Measurements from ENCODE around the gene PTGFRN. TPM values are rescaled to one million over a fixed set of nuclear protein-coding genes. Genes with fewer than 3 reads are reported as not detected.

The PTGFRN gene
- total and polyA plus RNA-seq, 9 of the 15 experiments (the other 6 are each of a cell fraction or from before 2014, with no cell fraction given), result 17.3 to 33.1 (median 25.7) TPM

DNA sequence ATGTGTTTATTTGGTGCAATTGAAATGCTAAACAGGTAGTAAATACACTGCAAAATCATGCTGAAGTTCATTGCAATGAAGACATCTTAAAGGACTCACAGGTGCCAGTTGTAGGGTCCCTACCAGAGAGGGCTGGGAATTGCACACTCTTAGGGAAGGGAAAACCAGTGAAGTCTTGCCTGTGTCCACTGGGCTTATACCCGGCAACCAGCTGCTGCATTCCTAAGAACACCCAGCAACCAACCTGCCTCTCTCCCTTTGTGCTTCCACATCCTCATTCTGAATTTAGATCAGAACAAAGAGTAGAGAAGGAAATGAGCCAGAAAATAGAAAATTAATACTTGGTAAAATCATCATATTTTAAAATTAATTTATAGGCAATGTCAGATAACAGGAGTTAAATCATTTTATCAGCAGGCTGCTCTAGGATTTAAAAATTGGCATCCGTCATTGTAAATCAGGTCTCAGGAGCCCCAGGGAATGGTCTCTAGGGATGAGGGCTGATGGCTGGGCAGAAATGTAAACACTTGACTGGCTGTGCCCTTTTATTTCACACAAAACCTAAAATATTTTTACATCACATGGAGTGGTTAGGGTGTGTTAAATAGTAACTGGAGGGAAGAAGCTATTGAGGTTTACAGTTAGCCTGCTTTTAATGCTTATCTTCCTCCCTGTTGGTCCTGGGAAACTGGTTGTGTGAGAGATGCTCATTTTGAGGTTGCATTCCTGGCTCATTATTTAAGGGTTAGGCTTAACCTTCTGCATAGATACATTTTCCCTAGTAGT is 31.3 kb downstream of the PTGFRN start:
- POLR2A ChIA-PET, result interaction anchor here (0.6 to 1.4 kb wide), 3 partner anchors 9 to 12 kb away, joined by 3 to 6 read pairs (median 4); no protein-coding TSS in a partner anchor
- H3K4me2 ChIP-seq (ENCODE audit: insufficient read depth, low read length), result no peak overlapping the region

DNA sequence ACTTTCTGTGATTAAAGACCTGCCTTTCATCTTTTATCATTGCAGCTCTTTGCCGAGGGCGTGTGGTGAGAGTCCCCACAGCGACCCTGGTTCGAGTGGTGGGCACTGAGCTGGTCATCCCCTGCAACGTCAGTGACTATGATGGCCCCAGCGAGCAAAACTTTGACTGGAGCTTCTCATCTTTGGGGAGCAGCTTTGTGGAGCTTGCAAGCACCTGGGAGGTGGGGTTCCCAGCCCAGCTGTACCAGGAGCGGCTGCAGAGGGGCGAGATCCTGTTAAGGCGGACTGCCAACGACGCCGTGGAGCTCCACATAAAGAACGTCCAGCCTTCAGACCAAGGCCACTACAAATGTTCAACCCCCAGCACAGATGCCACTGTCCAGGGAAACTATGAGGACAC is 32.0 kb downstream of the PTGFRN start:
- intact Hi-C loops (cut with micrococcal nuclease), result no loop called here
- no peaks in the 10 kb centered on the region; the same call in 1 of the 2 replicates for H4K20me1 ChIP-seq (replicated peaks; ENCODE audit: control insufficient read depth, insufficient read depth, low read length)
- H3K9me1 ChIP-seq (ENCODE audit: control insufficient read depth, insufficient read depth, low read length), result no peaks in the 10 kb centered on the region
- DNase-seq (ENCODE audit: extremely low read depth in 1 of 4, low spot score in 3 of 4) (no peak), FAIRE-seq (no peak), ATAC-seq (no peak)
- no TSS peak for BruUV-seq (replicated peaks)
- in situ Hi-C loops (cut with MboI), result no loop called here
- H3K79me2 ChIP-seq (ENCODE audit: control insufficient read depth, insufficient read depth, low read length), result no peaks in the 10 kb centered on the region
- 87% methylated on average over 13 of the region's 13 CpGs for WGBS (ENCODE audit: insufficient coverage, low coverage, missing lambda C conversion rate)
- H3K9me3 ChIP-seq (replicated peaks; ENCODE audit: control insufficient read depth, insufficient read depth, low read depth, low read length), result no peaks in the 10 kb centered on the region
- H3K9ac ChIP-seq (ENCODE audit: insufficient read depth in 1 of 2, low read depth in 2 of 2, low read length in 2 of 2), result 0 out of 4 replicates have a peak overlapping the region, but pooled peaks of 1 of the 2 experiments have one; percentile 11
- no peak overlapping the region for H3K4me3 ChIP-seq
- POLR2A ChIA-PET, result interaction anchor here (1.4 kb wide), 1 partner anchor 10 kb away, joined by 6 read pairs; no protein-coding TSS in a partner anchor
- H3K36me3 ChIP-seq (ENCODE audit: control insufficient read depth, insufficient read depth, low read length), result peaks cover 37% of the 10 kb centered on the region
- H3K4me2 ChIP-seq (ENCODE audit: insufficient read depth, low read length), result no peak overlapping the region
- H3K27me3 ChIP-seq (ENCODE audit: control insufficient read depth in 2 of 2, insufficient read depth in 2 of 2, low read length in 2 of 2), result no peaks in the 10 kb centered on the region
- CTCF ChIA-PET (ENCODE audit: low intra/inter-chr PET ratio), result no interaction called here
- no peaks in the 10 kb centered on the region for H3K4me1 ChIP-seq (replicated peaks in 1 of 2; ENCODE audit: control insufficient read depth in 2 of 2, insufficient read depth in 2 of 2, low read length in 2 of 2)
- H3K27ac ChIP-seq (ENCODE audit: extremely low read depth, low read depth, low read length), result no peak overlapping the region
- no peak overlapping the region for H2AFZ ChIP-seq (ENCODE audit: low read depth, low read length)
- TF ChIP-seq RFX5 (IDR thresholded peaks at IDR 0.05; ENCODE audit: low read depth, low read length), result no peak
- TF ChIP-seq, protein P1, sequence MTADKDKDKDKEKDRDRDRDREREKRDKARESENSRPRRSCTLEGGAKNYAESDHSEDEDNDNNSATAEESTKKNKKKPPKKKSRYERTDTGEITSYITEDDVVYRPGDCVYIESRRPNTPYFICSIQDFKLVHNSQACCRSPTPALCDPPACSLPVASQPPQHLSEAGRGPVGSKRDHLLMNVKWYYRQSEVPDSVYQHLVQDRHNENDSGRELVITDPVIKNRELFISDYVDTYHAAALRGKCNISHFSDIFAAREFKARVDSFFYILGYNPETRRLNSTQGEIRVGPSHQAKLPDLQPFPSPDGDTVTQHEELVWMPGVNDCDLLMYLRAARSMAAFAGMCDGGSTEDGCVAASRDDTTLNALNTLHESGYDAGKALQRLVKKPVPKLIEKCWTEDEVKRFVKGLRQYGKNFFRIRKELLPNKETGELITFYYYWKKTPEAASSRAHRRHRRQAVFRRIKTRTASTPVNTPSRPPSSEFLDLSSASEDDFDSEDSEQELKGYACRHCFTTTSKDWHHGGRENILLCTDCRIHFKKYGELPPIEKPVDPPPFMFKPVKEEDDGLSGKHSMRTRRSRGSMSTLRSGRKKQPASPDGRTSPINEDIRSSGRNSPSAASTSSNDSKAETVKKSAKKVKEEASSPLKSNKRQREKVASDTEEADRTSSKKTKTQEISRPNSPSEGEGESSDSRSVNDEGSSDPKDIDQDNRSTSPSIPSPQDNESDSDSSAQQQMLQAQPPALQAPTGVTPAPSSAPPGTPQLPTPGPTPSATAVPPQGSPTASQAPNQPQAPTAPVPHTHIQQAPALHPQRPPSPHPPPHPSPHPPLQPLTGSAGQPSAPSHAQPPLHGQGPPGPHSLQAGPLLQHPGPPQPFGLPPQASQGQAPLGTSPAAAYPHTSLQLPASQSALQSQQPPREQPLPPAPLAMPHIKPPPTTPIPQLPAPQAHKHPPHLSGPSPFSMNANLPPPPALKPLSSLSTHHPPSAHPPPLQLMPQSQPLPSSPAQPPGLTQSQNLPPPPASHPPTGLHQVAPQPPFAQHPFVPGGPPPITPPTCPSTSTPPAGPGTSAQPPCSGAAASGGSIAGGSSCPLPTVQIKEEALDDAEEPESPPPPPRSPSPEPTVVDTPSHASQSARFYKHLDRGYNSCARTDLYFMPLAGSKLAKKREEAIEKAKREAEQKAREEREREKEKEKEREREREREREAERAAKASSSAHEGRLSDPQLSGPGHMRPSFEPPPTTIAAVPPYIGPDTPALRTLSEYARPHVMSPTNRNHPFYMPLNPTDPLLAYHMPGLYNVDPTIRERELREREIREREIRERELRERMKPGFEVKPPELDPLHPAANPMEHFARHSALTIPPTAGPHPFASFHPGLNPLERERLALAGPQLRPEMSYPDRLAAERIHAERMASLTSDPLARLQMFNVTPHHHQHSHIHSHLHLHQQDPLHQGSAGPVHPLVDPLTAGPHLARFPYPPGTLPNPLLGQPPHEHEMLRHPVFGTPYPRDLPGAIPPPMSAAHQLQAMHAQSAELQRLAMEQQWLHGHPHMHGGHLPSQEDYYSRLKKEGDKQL (CRISPR knock-in tag; IDR thresholded peaks at IDR 0.05; ENCODE audit: borderline replicate concordance), result no peak
- no peak for TF ChIP-seq MEF2A (IDR thresholded peaks at IDR 0.05; ENCODE audit: control insufficient read depth, low read depth, low read length)
- no peak for TF ChIP-seq YBX1 (IDR thresholded peaks at IDR 0.05)
- no peak for TF ChIP-seq USF1 (CRISPR knock-in tag; IDR thresholded peaks at IDR 0.05)

More for the DNA sequence above, 31.3 kb downstream of the PTGFRN start:
- in situ Hi-C loops (cut with MboI) (no loop called here), intact Hi-C loops (cut with micrococcal nuclease) (no loop called here)
- ATAC-seq (no peak), DNase-seq (ENCODE audit: extremely low read depth in 1 of 4, low spot score in 3 of 4) (no peak), FAIRE-seq (no peak)
- Histone ChIP-seq H3K27ac (ENCODE audit: extremely low read depth, low read depth, low read length) (no peak overlapping the region), H4K20me1 (replicated peaks; ENCODE audit: control insufficient read depth, insufficient read depth, low read length) (no peaks in the 10 kb centered on the region; the same call in 1 of the 2 replicates), H3K27me3 (ENCODE audit: control insufficient read depth in 2 of 2, insufficient read depth in 2 of 2, low read length in 2 of 2) (no peaks in the 10 kb centered on the region), H3K79me2 (ENCODE audit: control insufficient read depth, insufficient read depth, low read length) (no peaks in the 10 kb centered on the region), H3K4me1 (replicated peaks in 1 of 2; ENCODE audit: control insufficient read depth in 2 of 2, insufficient read depth in 2 of 2, low read length in 2 of 2) (no peaks in the 10 kb centered on the region), H3K9me1 (ENCODE audit: control insufficient read depth, insufficient read depth, low read length) (no peaks in the 10 kb centered on the region), H3K4me3 (no peak overlapping the region), H3K36me3 (ENCODE audit: control insufficient read depth, insufficient read depth, low read length) (peaks cover 32% of the 10 kb centered on the region; the same call in 2 of the 3 replicates), H3K9me3 (replicated peaks; ENCODE audit: control insufficient read depth, insufficient read depth, low read depth, low read length) (no peaks in the 10 kb centered on the region), H3K9ac (ENCODE audit: insufficient read depth in 1 of 2, low read depth in 2 of 2, low read length in 2 of 2) (no peak overlapping the region), H2AFZ (ENCODE audit: low read depth, low read length) (no peak overlapping the region)
- no TSS peak for BruUV-seq (replicated peaks)
- WGBS (ENCODE audit: insufficient coverage, low coverage, missing lambda C conversion rate), result 93% methylated on average over 2 of the region's 2 CpGs
- TF ChIP-seq SREBF2 (CRISPR knock-in tag; IDR thresholded peaks at IDR 0.05) (no peak), ZNF41 (CRISPR knock-in tag; conservative IDR thresholded peaks at IDR 0.05) (no peak), CEBPB (tag; IDR thresholded peaks at IDR 0.05) (no peak), SAP30 (IDR thresholded peaks at IDR 0.05; ENCODE audit: borderline replicate concordance, insufficient read depth, low read depth, low read length, poor library complexity, severe bottlenecking) (no peak), IRF2 (CRISPR knock-in tag; IDR thresholded peaks at IDR 0.05) (no peak), SRSF7 (optimal IDR thresholded peaks at IDR 0.05; ENCODE audit: low read depth, low read length) (no peak), NR2C1 (IDR thresholded peaks at IDR 0.05) (no peak), NR2C1 (tag; IDR thresholded peaks at IDR 0.05) (no peak), CHD1 (IDR thresholded peaks at IDR 0.05; ENCODE audit: low read length) (no peak)
- CTCF ChIA-PET (ENCODE audit: low intra/inter-chr PET ratio), result no interaction called here
